WTC11 (cell line): ENCODE results near the gene LYST. TPM values are rescaled to one million over a fixed set of nuclear protein-coding genes. Genes with fewer than 3 reads are reported as not detected.

Source experiments
- ATAC-seq: fragments of 200-7000 bp; cut with Tn5 transposase; 2 replicates; pipeline ENCODE4 v1.10.0; 2021; ENCODE audit warnings: mild to moderate bottlenecking, moderate library complexity
- CTCF ChIA-PET: fragments of 300-600 bp; sonication (Branson Sonifier 250); formaldehyde crosslinking; loops from one replicate; lab custom pipeline; 2021; ENCODE audit warnings: antibody characterized with exemption; lab: Charles Lee
- POLR2A ChIA-PET: fragments of 350-600 bp; sonication (Branson Sonifier 250); formaldehyde crosslinking; loops from one replicate; lab custom pipeline; 2021; ENCODE audit warnings: antibody characterized with exemption; lab: Charles Lee
- DNase-seq: peaks from one replicate; pipeline ENCODE4 v3.0.0; 2021; ENCODE audit warnings: low spot score
- H3K27ac Mint-ChIP-seq: 2 replicates; pipeline ENCODE4 v1.8.0; 2021; ENCODE audit warnings: mixed read lengths
- H3K27me3 Mint-ChIP-seq: 2 replicates; pipeline ENCODE4 v1.8.0; 2021; ENCODE audit warnings: low read depth, mild to moderate bottlenecking, moderate library complexity, mixed read lengths
- H3K36me3 Mint-ChIP-seq: 2 replicates; pipeline ENCODE4 v1.8.0; 2021; ENCODE audit warnings: mixed read lengths
- H3K4me1 Mint-ChIP-seq: 2 replicates; pipeline ENCODE4 v1.8.0; 2022; ENCODE audit warnings: mixed read lengths
- H3K4me3 Mint-ChIP-seq: 2 replicates; pipeline ENCODE4 v1.8.0; 2021; ENCODE audit warnings: mild to moderate bottlenecking, moderate library complexity, mixed read lengths
- H3K9me3 Mint-ChIP-seq: 2 replicates; pipeline ENCODE4 v1.8.0; 2021; ENCODE audit warnings: mixed read lengths
- ATF3 ChIP-seq: sonication (generic); formaldehyde crosslinking; conservative IDR thresholded peaks from 2 replicates; pipeline ENCODE4 v1.8.1; 2022; ENCODE audit warnings: mild to moderate bottlenecking, missing genetic modification reagents
- CBFB ChIP-seq: sonication (generic); formaldehyde crosslinking; IDR thresholded peaks from 2 replicates; pipeline ENCODE4 v1.8.1; 2022; ENCODE audit warnings: mild to moderate bottlenecking, low read depth, missing genetic modification reagents
- E2F1 ChIP-seq: sonication (generic); formaldehyde crosslinking; IDR thresholded peaks from 2 replicates; pipeline ENCODE4 v1.8.0; 2022; ENCODE audit warnings: mild to moderate bottlenecking, missing genetic modification reagents
- FOXK1 ChIP-seq: sonication (generic); formaldehyde crosslinking; IDR thresholded peaks from 2 replicates; pipeline ENCODE4 v1.8.0; 2022; ENCODE audit warnings: mild to moderate bottlenecking, moderate library complexity, missing genetic modification reagents
- HMGA2 ChIP-seq: fragments of 250-450 bp; sonication (Bioruptor Pico); IDR thresholded peaks from 2 replicates; pipeline ENCODE4 v1.4.0; 2021; ENCODE audit warnings: mild to moderate bottlenecking, moderate library complexity
- JUN ChIP-seq: sonication (generic); formaldehyde crosslinking; IDR thresholded peaks from 2 replicates; pipeline ENCODE4 v1.8.0; 2023; ENCODE audit warnings: mild to moderate bottlenecking, missing genetic modification reagents
- MAX ChIP-seq: sonication (generic); formaldehyde crosslinking; IDR thresholded peaks from 2 replicates; pipeline ENCODE4 v1.8.0; 2022; ENCODE audit warnings: mild to moderate bottlenecking, missing genetic modification reagents
- MXD4 ChIP-seq: fragments of 250-450 bp; sonication (Bioruptor Pico); IDR thresholded peaks from 2 replicates; pipeline ENCODE4 v1.8.0; 2021; ENCODE audit warnings: mild to moderate bottlenecking, moderate library complexity, borderline replicate concordance
- NFYB ChIP-seq: sonication (generic); formaldehyde crosslinking; conservative IDR thresholded peaks from 2 replicates; pipeline ENCODE4 v1.8.0; 2022; ENCODE audit warnings: low read depth, missing genetic modification reagents
- RELA ChIP-seq: sonication (generic); formaldehyde crosslinking; IDR thresholded peaks from 2 replicates; pipeline ENCODE4 v1.8.1; 2022; ENCODE audit warnings: missing genetic modification reagents, mild to moderate bottlenecking, borderline replicate concordance
- RORB ChIP-seq: fragments of 250-450 bp; sonication (Bioruptor Pico); IDR thresholded peaks from 2 replicates; pipeline ENCODE4 v1.9.0; 2021; ENCODE audit warnings: mild to moderate bottlenecking
- SOX15 ChIP-seq: fragments of 250-450 bp; sonication (Bioruptor Pico); IDR thresholded peaks from 2 replicates; pipeline ENCODE4 v1.9.0; 2021; ENCODE audit warnings: mild to moderate bottlenecking
- TCF7 ChIP-seq: sonication (generic); formaldehyde crosslinking; IDR thresholded peaks from 2 replicates; pipeline ENCODE4 v1.8.0; 2022; ENCODE audit warnings: mild to moderate bottlenecking, low read depth, missing genetic modification reagents, moderate library complexity
- USF1 ChIP-seq: sonication (generic); formaldehyde crosslinking; IDR thresholded peaks from 2 replicates; pipeline ENCODE4 v1.8.0; 2022; ENCODE audit warnings: mild to moderate bottlenecking, missing genetic modification reagents
- ZNF396 ChIP-seq: fragments of 250-450 bp; sonication (Bioruptor Pico); IDR thresholded peaks from 2 replicates; pipeline ENCODE4 v1.8.0; 2021; ENCODE audit warnings: mild to moderate bottlenecking, moderate library complexity, borderline replicate concordance
- ZNF512 ChIP-seq: sonication (generic); formaldehyde crosslinking; IDR thresholded peaks from 2 replicates; pipeline ENCODE4 v1.8.1; 2022; ENCODE audit warnings: missing genetic modification reagents, borderline replicate concordance
- total RNA-seq: library from RNA; stranded (reverse); gene quantifications from 3 replicates; pipeline ENCODE4 v1.2.3, GENCODE V29; 2021

LYST gene
- total RNA-seq, 1 experiment from 2014 or later: 0.59 TPM

- TF ChIP-seq USF1 (CRISPR knock-in tag) (no peak), RELA (CRISPR knock-in tag) (no peak), TCF7 (no peak), ZNF512 (CRISPR knock-in tag) (no peak), HMGA2 (CRISPR knock-in tag) (no peak), E2F1 (no peak), RORB (CRISPR knock-in tag) (no peak), NFYB (CRISPR knock-in tag) (no peak)
- POLR2A ChIA-PET: no interaction called here
Observed at GRCh38 chr1:235844776-235845175, 21.9 kb downstream of the LYST start.

GRCh38 chr1:235843461-235843961, 23.2 kb downstream of the LYST start:
- POLR2A ChIA-PET: no interaction called here
- H3K27ac Mint-ChIP-seq: no peak overlapping the region

More at GRCh38 chr1:235844776-235845175, 21.9 kb downstream of the LYST start:
- no peak for DNase-seq
- H3K4me3 Mint-ChIP-seq: no peak overlapping the region
- peaks cover 15% of the 10 kb centered on the region for H3K9me3 Mint-ChIP-seq
- H3K27me3 Mint-ChIP-seq: peaks cover 3% of the 10 kb centered on the region; the same call in 1 of the 2 replicates
- CTCF ChIA-PET: interaction anchor here (1.2 to 5.6 kb wide), 8 partner anchors 10 to 340 kb away, joined by 3 to 49 read pairs (median 7); partner anchors contain the start of gene B3GALNT2
- H3K27ac Mint-ChIP-seq: no peak overlapping the region
- no peak for ATAC-seq
- H3K4me1 Mint-ChIP-seq: peaks cover 4% of the 10 kb centered on the region
- H3K36me3 Mint-ChIP-seq: no peaks in the 10 kb centered on the region

GRCh38 chr1:235841938-235842545, 24.7 kb downstream of the LYST start:
- ATAC-seq (no peak), DNase-seq (no peak)
- no peaks in the 10 kb centered on the region for H3K36me3 Mint-ChIP-seq
- POLR2A ChIA-PET: interaction anchor here (0.6 to 0.9 kb wide), 2 partner anchors 24 to 221 kb away, joined by 3 to 6 read pairs; partner anchors contain the start of gene LYST
- CTCF ChIA-PET: interaction anchor here (0.6 to 5.6 kb wide), 3 partner anchors 15 to 130 kb away, joined by 4 to 49 read pairs (median 5); no protein-coding TSS in a partner anchor
- H3K4me3 Mint-ChIP-seq: no peak overlapping the region
- no peak overlapping the region for H3K27ac Mint-ChIP-seq
- H3K9me3 Mint-ChIP-seq: peaks cover 15% of the 10 kb centered on the region
- H3K4me1 Mint-ChIP-seq: peaks cover 4% of the 10 kb centered on the region
- 0 out of 2 replicates have a peak, but pooled peaks cover 3% of the 10 kb centered on the region for H3K27me3 Mint-ChIP-seq
- TF ChIP-seq JUN (CRISPR knock-in tag) (no peak), ZNF396 (CRISPR knock-in tag) (no peak), FOXK1 (CRISPR knock-in tag) (no peak), CBFB (CRISPR knock-in tag) (no peak), ATF3 (CRISPR knock-in tag) (no peak)

More at GRCh38 chr1:235843461-235843961, 23.2 kb downstream of the LYST start:
- no peak for TF ChIP-seq MXD4 (CRISPR knock-in tag)
- TF ChIP-seq SOX15 (CRISPR knock-in tag): no peak
- no peak for TF ChIP-seq MAX
- no peak for TF ChIP-seq NFYB (CRISPR knock-in tag)
- peak; percentile 71 for ATAC-seq
- DNase-seq: no peak
- CTCF ChIA-PET: interaction anchor here (0.6 to 5.6 kb wide), 14 partner anchors 9 to 339 kb away, joined by 3 to 49 read pairs (median 3); partner anchors contain the start of genes B3GALNT2 and LYST
- Mint-ChIP-seq H3K4me1 (peaks cover 4% of the 10 kb centered on the region), H3K36me3 (no peaks in the 10 kb centered on the region), H3K27me3 (0 out of 2 replicates have a peak, but pooled peaks cover 3% of the 10 kb centered on the region), H3K9me3 (peaks cover 15% of the 10 kb centered on the region), H3K4me3 (no peak overlapping the region)
